ENCODE data around the gene LHX4. TPM values are rescaled to one million over a fixed set of nuclear protein-coding genes. Genes with fewer than 3 reads are reported as not detected.

Gene LHX4
- total and polyA plus RNA-seq, 7 donors: 0.44 to 0.92 (median 0.60) TPM; not detected in 4

GRCh38 chr1:180218806-180219765, 11.0 kb upstream of the LHX4 start:
- Histone ChIP-seq H3K9me3 (no peaks in the 10 kb centered on the region), H3K4me1 (no peaks in the 10 kb centered on the region), H3K27me3 (peaks cover 0 to 3% (median 0%) of the 10 kb centered on the region in 3 donors), H3K36me3 (no peaks in the 10 kb centered on the region), H3K4me3 (no peak overlapping the region), H3K27ac (no peak overlapping the region)
- intact Hi-C loops (cut with DNase I): no loop called here
- DNase-seq: peak; percentile 50
- TF ChIP-seq EP300 (IDR thresholded peaks at IDR 0.05): no peak
- WGBS, 2 donors: 86% methylated on average over 20 of the region's 20 CpGs

- no peaks in the 10 kb centered on the region for H3K36me3 ChIP-seq
- no peaks in the 10 kb centered on the region for H3K4me1 ChIP-seq
- H3K9me3 ChIP-seq: no peaks in the 10 kb centered on the region
- DNase-seq: peak; percentile 58
- H3K27ac ChIP-seq: no peak overlapping the region
- peaks cover 0 to 3% (median 0%) of the 10 kb centered on the region in 3 donors for H3K27me3 ChIP-seq
- WGBS, 2 donors: 85% methylated on average over 11 of the region's 11 CpGs
- no peak for TF ChIP-seq CTCF (IDR thresholded peaks at IDR 0.05)
- no peak for TF ChIP-seq POLR2A (IDR thresholded peaks at IDR 0.05)
- no peak for TF ChIP-seq EP300 (IDR thresholded peaks at IDR 0.05)
- TF ChIP-seq POLR2AphosphoS5 (IDR thresholded peaks at IDR 0.05): no peak
- H3K4me3 ChIP-seq: no peak overlapping the region
- intact Hi-C loops (cut with DNase I): no loop called here
Observed at GRCh38 chr1:180219776-180220175, 10.3 kb upstream of the LHX4 start.

- 90 to 91% methylated on average over 6 of the region's 6 CpGs for WGBS, 2 donors
- intact Hi-C loops (cut with DNase I): no loop called here
Observed at GRCh38 chr1:180221462-180221861, 8.6 kb upstream of the LHX4 start.

GRCh38 chr1:180224902-180225301, 5.2 kb upstream of the LHX4 start:
- Histone ChIP-seq H3K27me3 (peaks cover 28 to 52% (median 45%) of the 10 kb centered on the region in 3 donors), H3K27ac (no peak overlapping the region), H3K4me1 (peaks cover 0 to 14% (median 11%) of the 10 kb centered on the region in 4 donors), H3K4me3 (no peak overlapping the region), H3K36me3 (no peaks in the 10 kb centered on the region), H3K9me3 (no peaks in the 10 kb centered on the region)
- intact Hi-C loops (cut with DNase I): no loop called here
- TF ChIP-seq POLR2AphosphoS5 (IDR thresholded peaks at IDR 0.05): no peak
- TF ChIP-seq CTCF (IDR thresholded peaks at IDR 0.05): no peak
- no peak for TF ChIP-seq EP300 (IDR thresholded peaks at IDR 0.05)
- no peak for TF ChIP-seq POLR2A (IDR thresholded peaks at IDR 0.05)
- 61 to 67% methylated on average over 5 of the region's 5 CpGs for WGBS, 2 donors
- DNase-seq: peak; percentile 35

More at GRCh38 chr1:180221462-180221861, 8.6 kb upstream of the LHX4 start:
- peak; percentile 33 for DNase-seq
- TF ChIP-seq POLR2A (IDR thresholded peaks at IDR 0.05) (no peak), POLR2AphosphoS5 (IDR thresholded peaks at IDR 0.05) (no peak), EP300 (IDR thresholded peaks at IDR 0.05) (no peak), CTCF (IDR thresholded peaks at IDR 0.05) (no peak)
- Histone ChIP-seq H3K36me3 (no peaks in the 10 kb centered on the region), H3K27me3 (peaks cover 0 to 18% (median 13%) of the 10 kb centered on the region in 3 donors), H3K27ac (no peak overlapping the region), H3K4me1 (no peaks in the 10 kb centered on the region), H3K9me3 (no peaks in the 10 kb centered on the region), H3K4me3 (no peak overlapping the region)

- no peak for TF ChIP-seq EP300 (IDR thresholded peaks at IDR 0.05)
- TF ChIP-seq POLR2A (IDR thresholded peaks at IDR 0.05): no peak
- TF ChIP-seq CTCF (IDR thresholded peaks at IDR 0.05): no peak
- TF ChIP-seq POLR2AphosphoS5 (IDR thresholded peaks at IDR 0.05): no peak
- DNase-seq: no peak
- no peaks in the 10 kb centered on the region for H3K9me3 ChIP-seq
- peaks cover 33 to 56% (median 50%) of the 10 kb centered on the region in 3 donors for H3K27me3 ChIP-seq
- no peak overlapping the region for H3K27ac ChIP-seq
- peaks cover 0 to 19% (median 16%) of the 10 kb centered on the region in 4 donors for H3K4me1 ChIP-seq
- intact Hi-C loops (cut with DNase I): no loop called here
- WGBS, 2 donors: 28 to 75% methylated on average over 2 of the region's 2 CpGs
- no peak overlapping the region for H3K4me3 ChIP-seq
- no peaks in the 10 kb centered on the region for H3K36me3 ChIP-seq
Observed at GRCh38 chr1:180225403-180225802, 4.7 kb upstream of the LHX4 start.
